ENCODE data around the gene CT45A2.
"Not testable (repeated sequence)": the region's sequence is repeated elsewhere in the genome, so short reads cannot be mapped to it uniquely, and the experiment has no call there.

DNA sequence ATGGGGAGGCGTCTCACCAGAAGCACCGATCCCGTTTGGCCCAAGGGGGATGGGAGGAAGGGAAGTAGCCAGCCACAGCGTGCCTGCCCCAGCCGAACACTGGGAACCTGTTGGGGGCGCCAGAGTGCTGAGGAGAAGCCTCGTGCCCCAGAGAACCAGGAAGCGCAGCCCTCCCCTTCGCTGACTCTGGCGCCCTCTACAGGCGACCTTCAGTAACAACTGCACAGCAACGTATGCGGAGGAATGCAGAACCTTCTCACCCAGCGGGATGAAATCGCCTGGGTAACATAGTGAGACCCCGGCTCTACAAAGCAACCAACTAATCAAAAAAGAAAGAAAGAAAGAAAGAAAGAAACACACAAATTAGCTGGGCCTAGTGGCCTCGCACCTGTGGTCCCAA is 34.6 kb upstream of the CT45A2 start, which contains the start of gene CT45A8:
- TF ChIP-seq POLR2AphosphoS5 (IDR thresholded peaks at IDR 0.05; ENCODE audit: low read depth, low read length): not testable (repeated sequence)
- TF ChIP-seq, protein P1, sequence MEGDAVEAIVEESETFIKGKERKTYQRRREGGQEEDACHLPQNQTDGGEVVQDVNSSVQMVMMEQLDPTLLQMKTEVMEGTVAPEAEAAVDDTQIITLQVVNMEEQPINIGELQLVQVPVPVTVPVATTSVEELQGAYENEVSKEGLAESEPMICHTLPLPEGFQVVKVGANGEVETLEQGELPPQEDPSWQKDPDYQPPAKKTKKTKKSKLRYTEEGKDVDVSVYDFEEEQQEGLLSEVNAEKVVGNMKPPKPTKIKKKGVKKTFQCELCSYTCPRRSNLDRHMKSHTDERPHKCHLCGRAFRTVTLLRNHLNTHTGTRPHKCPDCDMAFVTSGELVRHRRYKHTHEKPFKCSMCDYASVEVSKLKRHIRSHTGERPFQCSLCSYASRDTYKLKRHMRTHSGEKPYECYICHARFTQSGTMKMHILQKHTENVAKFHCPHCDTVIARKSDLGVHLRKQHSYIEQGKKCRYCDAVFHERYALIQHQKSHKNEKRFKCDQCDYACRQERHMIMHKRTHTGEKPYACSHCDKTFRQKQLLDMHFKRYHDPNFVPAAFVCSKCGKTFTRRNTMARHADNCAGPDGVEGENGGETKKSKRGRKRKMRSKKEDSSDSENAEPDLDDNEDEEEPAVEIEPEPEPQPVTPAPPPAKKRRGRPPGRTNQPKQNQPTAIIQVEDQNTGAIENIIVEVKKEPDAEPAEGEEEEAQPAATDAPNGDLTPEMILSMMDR (IDR thresholded peaks at IDR 0.05): not testable (repeated sequence)
- TF ChIP-seq, protein P2, sequence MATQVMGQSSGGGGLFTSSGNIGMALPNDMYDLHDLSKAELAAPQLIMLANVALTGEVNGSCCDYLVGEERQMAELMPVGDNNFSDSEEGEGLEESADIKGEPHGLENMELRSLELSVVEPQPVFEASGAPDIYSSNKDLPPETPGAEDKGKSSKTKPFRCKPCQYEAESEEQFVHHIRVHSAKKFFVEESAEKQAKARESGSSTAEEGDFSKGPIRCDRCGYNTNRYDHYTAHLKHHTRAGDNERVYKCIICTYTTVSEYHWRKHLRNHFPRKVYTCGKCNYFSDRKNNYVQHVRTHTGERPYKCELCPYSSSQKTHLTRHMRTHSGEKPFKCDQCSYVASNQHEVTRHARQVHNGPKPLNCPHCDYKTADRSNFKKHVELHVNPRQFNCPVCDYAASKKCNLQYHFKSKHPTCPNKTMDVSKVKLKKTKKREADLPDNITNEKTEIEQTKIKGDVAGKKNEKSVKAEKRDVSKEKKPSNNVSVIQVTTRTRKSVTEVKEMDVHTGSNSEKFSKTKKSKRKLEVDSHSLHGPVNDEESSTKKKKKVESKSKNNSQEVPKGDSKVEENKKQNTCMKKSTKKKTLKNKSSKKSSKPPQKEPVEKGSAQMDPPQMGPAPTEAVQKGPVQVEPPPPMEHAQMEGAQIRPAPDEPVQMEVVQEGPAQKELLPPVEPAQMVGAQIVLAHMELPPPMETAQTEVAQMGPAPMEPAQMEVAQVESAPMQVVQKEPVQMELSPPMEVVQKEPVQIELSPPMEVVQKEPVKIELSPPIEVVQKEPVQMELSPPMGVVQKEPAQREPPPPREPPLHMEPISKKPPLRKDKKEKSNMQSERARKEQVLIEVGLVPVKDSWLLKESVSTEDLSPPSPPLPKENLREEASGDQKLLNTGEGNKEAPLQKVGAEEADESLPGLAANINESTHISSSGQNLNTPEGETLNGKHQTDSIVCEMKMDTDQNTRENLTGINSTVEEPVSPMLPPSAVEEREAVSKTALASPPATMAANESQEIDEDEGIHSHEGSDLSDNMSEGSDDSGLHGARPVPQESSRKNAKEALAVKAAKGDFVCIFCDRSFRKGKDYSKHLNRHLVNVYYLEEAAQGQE (IDR thresholded peaks at IDR 0.05; ENCODE audit: insufficient read depth in 1 of 2, low read depth in 2 of 2, low read length in 1 of 2): not testable (repeated sequence)

All from Panc1 (cell line).